CD14-positive monocyte (primary cell): ENCODE results near the gene CTSE. TPM values are rescaled to one million over a fixed set of nuclear protein-coding genes. Genes with fewer than 3 reads are reported as not detected.

Experiments used
- DNase-seq, 3 donors: peaks; one replicate each; pipeline ENCODE4 v3.0.0-alpha.2; 2011 to 2022
- H2AFZ ChIP-seq: 2 replicates; pipeline ENCODE4 v1.6.0; 2012; ENCODE audit warnings: mild to moderate bottlenecking, low read depth, low read length, inconsistent platforms; ENCODE audit not compliant: insufficient read depth, poor library complexity, severe bottlenecking
- H3K27ac ChIP-seq, 2 donors: 1 replicate in 1 of 2; 2 replicates in 1 of 2; pipeline ENCODE4 v1.5.1; 2012 to 2013; ENCODE audit warnings: low read length in 2 of 2, control low read depth in 1 of 2, inconsistent platforms in 1 of 2, low read depth in 1 of 2, mild to moderate bottlenecking in 1 of 2
- H3K27me3 ChIP-seq, 2 donors: one replicate each; pipeline versions ENCODE4 v1.6.0 to v1.6.1; 2011 to 2013; ENCODE audit warnings: low read length in 2 of 2; ENCODE audit not compliant: control insufficient read depth in 2 of 2, insufficient read depth in 2 of 2
- H3K36me3 ChIP-seq, 2 donors: replicated peaks in 1 of 2; 1 replicate in 1 of 2; 2 replicates in 1 of 2; pipeline versions ENCODE4 v1.5.1 to v1.6.1; 2012 to 2013; ENCODE audit warnings: low read length in 2 of 2, control low read depth in 1 of 2, inconsistent platforms in 1 of 2, mild to moderate bottlenecking in 1 of 2; ENCODE audit not compliant: insufficient read depth in 2 of 2, control insufficient read depth in 1 of 2
- H3K4me1 ChIP-seq, 2 donors: 1 replicate in 1 of 2; 2 replicates in 1 of 2; pipeline versions ENCODE4 v1.5.1 to v1.6.1; 2012 to 2013; ENCODE audit warnings: low read length in 2 of 2, control low read depth in 1 of 2, inconsistent platforms in 1 of 2, mild to moderate bottlenecking in 1 of 2, moderate library complexity in 1 of 2; ENCODE audit not compliant: insufficient read depth in 2 of 2, control insufficient read depth in 1 of 2
- H3K4me2 ChIP-seq: replicated peaks from 2 replicates; pipeline ENCODE3; 2012; ENCODE audit warnings: low read length, moderate library complexity, mild to moderate bottlenecking; ENCODE audit not compliant: poor library complexity, severe bottlenecking; ENCODE audit errors: extremely low read depth
- H3K4me3 ChIP-seq, 3 experiments: fragments of 200-600 bp in 1 of 3; sonication (generic) in 1 of 3; replicated peaks in 1 of 3; 1 replicate in 2 of 3; 2 replicates in 1 of 3; pipeline ENCODE4 v1.5.1; 2011 to 2013; ENCODE audit warnings: low read length in 3 of 3, mild to moderate bottlenecking in 3 of 3, control low read depth in 2 of 3, low read depth in 2 of 3, inconsistent platforms in 1 of 3, moderate library complexity in 1 of 3
- H3K79me2 ChIP-seq: 2 replicates; pipeline ENCODE4 v1.6.0; 2012; ENCODE audit warnings: mild to moderate bottlenecking, control low read depth, inconsistent platforms, low read length, moderate library complexity; ENCODE audit not compliant: insufficient read depth
- H3K9ac ChIP-seq: 2 replicates; pipeline ENCODE4 v1.6.0; 2017; ENCODE audit warnings: low read length, mild to moderate bottlenecking; ENCODE audit not compliant: insufficient read depth, poor library complexity, severe bottlenecking
- H3K9me3 ChIP-seq, 2 donors: replicated peaks in 1 of 2; 1 replicate in 1 of 2; 2 replicates in 1 of 2; pipeline versions ENCODE4 v1.5.1 to v1.6.1; 2012 to 2013; ENCODE audit warnings: low read length in 2 of 2, control low read depth in 1 of 2; ENCODE audit not compliant: control insufficient read depth in 1 of 2, insufficient read depth in 1 of 2
- H4K20me1 ChIP-seq: 2 replicates; pipeline ENCODE4 v1.6.0; 2012; ENCODE audit warnings: mild to moderate bottlenecking, low read length, control low read depth, moderate library complexity; ENCODE audit not compliant: insufficient read depth
- H3K27ac Mint-ChIP-seq, 7 donors: one replicate each; pipeline ENCODE4 v1.8.0; 2020; ENCODE audit warnings: mild to moderate bottlenecking in 7 of 7, mixed read lengths in 7 of 7, moderate library complexity in 6 of 7, inconsistent platforms in 2 of 7
- H3K27me3 Mint-ChIP-seq, 3 donors: one replicate each; pipeline ENCODE4 v1.8.0; 2021 to 2022; ENCODE audit warnings: low read depth in 3 of 3, mild to moderate bottlenecking in 3 of 3, mixed read lengths in 3 of 3, moderate library complexity in 3 of 3, inconsistent platforms in 1 of 3
- H3K36me3 Mint-ChIP-seq, 2 donors: one replicate each; pipeline ENCODE4 v1.8.0; 2020; ENCODE audit warnings: mixed read lengths in 2 of 2, inconsistent platforms in 1 of 2, mild to moderate bottlenecking in 1 of 2
- H3K4me1 Mint-ChIP-seq: one replicate; pipeline ENCODE4 v1.8.0; 2020; ENCODE audit warnings: mild to moderate bottlenecking, mixed read lengths
- H3K4me3 Mint-ChIP-seq, 2 donors: one replicate each; pipeline ENCODE4 v1.8.0; 2020; ENCODE audit warnings: mild to moderate bottlenecking in 2 of 2, mixed read lengths in 2 of 2, moderate library complexity in 1 of 2
- H3K9me3 Mint-ChIP-seq, 7 donors: one replicate each; pipeline ENCODE4 v1.8.0; 2020 to 2022; ENCODE audit warnings: mixed read lengths in 7 of 7, mild to moderate bottlenecking in 6 of 7, moderate library complexity in 6 of 7, inconsistent platforms in 2 of 7
- WGBS: methylation state at CpG from one replicate; pipeline ENCODE4 v1.1.5; 2013; ENCODE audit warnings: missing lambda C conversion rate; ENCODE audit not compliant: insufficient coverage; 5-methylcytosine and 5-hydroxymethylcytosine counted together
- intact Hi-C, 2 donors: fragments of 100-400 bp; cut with micrococcal nuclease; formaldehyde crosslinking; loops; one replicate each; pipeline versions ENCODE4 v1.15.0 to v1.15.1; 2023
- polyA plus RNA-seq, 3 donors: library from polyadenylated mRNA; depleted of rRNA in 1 of 3; unstranded in 2 of 3; stranded (reverse) in 1 of 3; fragments of 300-500 nt in 2 of 3; fragments of >200 nt in 1 of 3; fragmentation: Illumina TruSeq in 2 of 3; gene quantifications; 1 replicate in 2 of 3; 2 replicates in 1 of 3; pipeline ENCODE4 v1.2.3, GENCODE V29; 2012 to 2021
- TF ChIP-seq, protein P1 (sequence below): fragments of 200-600 bp; IDR thresholded peaks from one replicate; pipeline ENCODE4 v1.8.0; 2022; ENCODE audit warnings: antibody characterized with exemption, mild to moderate bottlenecking

The CTSE gene
- polyA plus RNA-seq, 3 donors, result not detected

DNA sequence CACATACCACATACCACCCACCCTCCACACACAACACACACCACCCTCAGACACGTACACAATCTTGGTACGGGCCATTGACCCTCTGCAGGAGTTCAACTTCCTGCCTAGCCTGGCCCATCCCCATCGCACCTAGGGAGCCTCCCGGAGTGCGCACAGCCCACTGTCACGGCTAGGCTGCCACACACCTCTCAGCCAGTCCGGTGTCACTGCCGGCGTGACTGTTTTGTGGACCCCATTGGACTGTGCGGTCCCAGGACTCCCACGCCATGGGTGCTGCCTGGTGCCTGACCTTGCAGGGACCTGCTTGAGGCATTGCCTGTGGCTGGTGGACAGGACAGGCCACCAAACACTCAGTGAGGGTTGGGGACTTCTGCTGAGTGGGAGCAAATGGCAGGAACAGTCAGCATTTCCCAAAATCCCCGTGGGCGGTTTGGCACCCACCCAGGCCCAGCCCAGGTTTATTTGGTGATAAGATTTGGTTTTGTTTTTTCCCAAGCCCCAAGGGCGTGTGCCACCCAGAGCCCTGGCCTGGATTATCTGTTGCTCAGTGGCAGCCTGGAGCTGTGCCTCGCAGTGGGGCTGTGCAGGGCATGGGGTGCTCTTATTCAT, 48.2 kb downstream of the CTSE start:
- Histone ChIP-seq H3K36me3 (no peaks in the 10 kb centered on the region), H2AFZ (no peak overlapping the region), H3K79me2 (no peaks in the 10 kb centered on the region), H3K9ac (no peak overlapping the region), H4K20me1 (no peaks in the 10 kb centered on the region), H3K4me2 (no peak overlapping the region), H3K27ac (no peak overlapping the region), H3K27me3 (no peaks in the 10 kb centered on the region), H3K4me3 (no peak overlapping the region), H3K4me1 (peaks cover 0 to 9% of the 10 kb centered on the region in 2 donors), H3K9me3 (no peaks in the 10 kb centered on the region)
- Mint-ChIP-seq H3K9me3 (no peaks in the 10 kb centered on the region), H3K27ac (no peak overlapping the region), H3K4me3 (no peak overlapping the region), H3K27me3 (peaks cover 1 to 4% (median 3%) of the 10 kb centered on the region in 3 donors), H3K4me1 (peaks cover 7% of the 10 kb centered on the region), H3K36me3 (no peaks in the 10 kb centered on the region)
- TF ChIP-seq, protein P1, sequence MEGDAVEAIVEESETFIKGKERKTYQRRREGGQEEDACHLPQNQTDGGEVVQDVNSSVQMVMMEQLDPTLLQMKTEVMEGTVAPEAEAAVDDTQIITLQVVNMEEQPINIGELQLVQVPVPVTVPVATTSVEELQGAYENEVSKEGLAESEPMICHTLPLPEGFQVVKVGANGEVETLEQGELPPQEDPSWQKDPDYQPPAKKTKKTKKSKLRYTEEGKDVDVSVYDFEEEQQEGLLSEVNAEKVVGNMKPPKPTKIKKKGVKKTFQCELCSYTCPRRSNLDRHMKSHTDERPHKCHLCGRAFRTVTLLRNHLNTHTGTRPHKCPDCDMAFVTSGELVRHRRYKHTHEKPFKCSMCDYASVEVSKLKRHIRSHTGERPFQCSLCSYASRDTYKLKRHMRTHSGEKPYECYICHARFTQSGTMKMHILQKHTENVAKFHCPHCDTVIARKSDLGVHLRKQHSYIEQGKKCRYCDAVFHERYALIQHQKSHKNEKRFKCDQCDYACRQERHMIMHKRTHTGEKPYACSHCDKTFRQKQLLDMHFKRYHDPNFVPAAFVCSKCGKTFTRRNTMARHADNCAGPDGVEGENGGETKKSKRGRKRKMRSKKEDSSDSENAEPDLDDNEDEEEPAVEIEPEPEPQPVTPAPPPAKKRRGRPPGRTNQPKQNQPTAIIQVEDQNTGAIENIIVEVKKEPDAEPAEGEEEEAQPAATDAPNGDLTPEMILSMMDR, result no peak
- 91% methylated on average over 13 of the region's 15 CpGs for WGBS
- DNase-seq, result no peak
- intact Hi-C loops, result loop anchor here in 1 of 2 donors (5.0 kb wide), 1 partner anchor 183 kb away; no protein-coding TSS in a partner anchor

DNA sequence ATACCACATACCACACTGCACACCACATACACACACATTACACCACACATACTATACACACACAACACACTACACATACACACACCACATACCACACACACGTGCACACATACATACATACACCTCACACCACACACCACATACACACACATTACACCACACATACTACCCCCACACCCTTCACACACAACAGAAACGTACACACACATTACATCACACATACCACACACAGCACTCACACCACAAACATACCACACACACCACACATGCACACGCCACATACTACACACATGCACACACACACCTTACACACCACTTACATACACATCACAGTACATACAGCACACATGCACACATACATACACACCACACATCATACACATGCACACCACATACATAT, 49.0 kb downstream of the CTSE start:
- no peak overlapping the region for H3K4me2 ChIP-seq
- no peak overlapping the region for H3K4me3 Mint-ChIP-seq
- peaks cover 1 to 4% (median 3%) of the 10 kb centered on the region in 3 donors for H3K27me3 Mint-ChIP-seq
- no peak for DNase-seq
- no peaks in the 10 kb centered on the region for H3K4me1 Mint-ChIP-seq
- no peak overlapping the region for H3K9ac ChIP-seq
- no peaks in the 10 kb centered on the region for H3K9me3 ChIP-seq
- no peak overlapping the region for H3K4me3 ChIP-seq
- H3K27ac ChIP-seq, result no peak overlapping the region
- peaks cover 0 to under 1% of the 10 kb centered on the region in 2 donors for H3K4me1 ChIP-seq
- no peaks in the 10 kb centered on the region for H3K79me2 ChIP-seq
- H3K9me3 Mint-ChIP-seq, result no peaks in the 10 kb centered on the region
- H3K27ac Mint-ChIP-seq, result no peak overlapping the region
- TF ChIP-seq, protein P1, result no peak
- H3K27me3 ChIP-seq, result no peaks in the 10 kb centered on the region
- intact Hi-C loops, result loop anchor here in 1 of 2 donors (5.0 kb wide), 1 partner anchor 182 kb away; no protein-coding TSS in a partner anchor
- H4K20me1 ChIP-seq, result no peaks in the 10 kb centered on the region
- no peak overlapping the region for H2AFZ ChIP-seq
- no peaks in the 10 kb centered on the region for H3K36me3 Mint-ChIP-seq
- H3K36me3 ChIP-seq, result no peaks in the 10 kb centered on the region
- 90% methylated on average over 3 of the region's 3 CpGs for WGBS
